Neural cell (in vitro differentiated cells): ENCODE data around the gene DHRS9. TPM values are rescaled to one million over a fixed set of nuclear protein-coding genes. Genes with fewer than 3 reads are reported as not detected.

Experiments used
- H2AFZ ChIP-seq: fragments of 200-600, 300-800 bp; sonication (generic), shearing (Covaris generic); 2 replicates; pipeline ENCODE4 v1.6.0; 2014; ENCODE audit warnings: low read depth, mild to moderate bottlenecking, antibody characterized with exemption, low read length, moderate library complexity
- H3F3A ChIP-seq: fragments of 200-600 bp; shearing (Covaris generic); 2 replicates; pipeline ENCODE4 v1.6.1; 2016; ENCODE audit warnings: mild to moderate bottlenecking, moderate library complexity, mixed read lengths, antibody characterized with exemption, low read length; ENCODE audit not compliant: insufficient read depth, poor library complexity, severe bottlenecking
- H3K27ac ChIP-seq: fragments of 200-600, 300-800 bp; sonication (generic), shearing (Covaris generic); 2 replicates; pipeline ENCODE4 v1.5.1; 2014; ENCODE audit warnings: mild to moderate bottlenecking, low read length, moderate library complexity
- H3K27me3 ChIP-seq: fragments of 300-800, 200-600 bp; sonication (generic), shearing (Covaris generic); 2 replicates; pipeline ENCODE4 v1.6.0; 2014; ENCODE audit warnings: mild to moderate bottlenecking, low read depth, low read length, moderate library complexity; ENCODE audit not compliant: insufficient read depth
- H3K36me3 ChIP-seq: fragments of 300-800, 200-600 bp; sonication (generic), shearing (Covaris generic); 2 replicates; pipeline ENCODE4 v1.5.1; 2014; ENCODE audit warnings: mild to moderate bottlenecking, antibody characterized with exemption, low read length, moderate library complexity; ENCODE audit not compliant: insufficient read depth
- H3K4me2 ChIP-seq: fragments of 300-800, 200-600 bp; sonication (generic), shearing (Covaris generic); 2 replicates; pipeline ENCODE4 v1.6.0; 2014; ENCODE audit warnings: mild to moderate bottlenecking, low read length
- H3K4me3 ChIP-seq: fragments of 300-800, 200-600 bp; sonication (generic), shearing (Covaris generic); 2 replicates; pipeline ENCODE4 v1.5.1; 2014; ENCODE audit warnings: mild to moderate bottlenecking, low read length, moderate library complexity
- H3K79me2 ChIP-seq: fragments of 200-600 bp; shearing (Covaris generic); replicated peaks from 2 replicates; pipeline ENCODE4 v1.6.0; 2014; ENCODE audit warnings: mild to moderate bottlenecking, low read length, moderate library complexity; ENCODE audit not compliant: insufficient read depth
- H3K9ac ChIP-seq: fragments of 300-800, 200-600 bp; sonication (generic), shearing (Covaris generic); 2 replicates; pipeline ENCODE4 v1.6.1; 2016; ENCODE audit warnings: mild to moderate bottlenecking, low read length, mixed read lengths
- H3K9me2 ChIP-seq: fragments of 200-600 bp; shearing (Covaris generic); 2 replicates; pipeline ENCODE4 v1.6.1; 2016; ENCODE audit warnings: mild to moderate bottlenecking, low read length, mixed read lengths; ENCODE audit not compliant: insufficient read depth
- H3K9me3 ChIP-seq: fragments of 200-600, 300-800 bp; sonication (generic), shearing (Covaris generic); 2 replicates; pipeline ENCODE4 v1.6.1; 2016; ENCODE audit warnings: mild to moderate bottlenecking, mixed run types, low read length, moderate library complexity, mixed read lengths
- H4K20me1 ChIP-seq: fragments of 200-600 bp; shearing (Covaris generic); 2 replicates; pipeline ENCODE4 v1.6.1; 2016; ENCODE audit warnings: mild to moderate bottlenecking, mixed run types; ENCODE audit not compliant: insufficient read depth
- EZH2 ChIP-seq: fragments of 200-600, 300-800 bp; shearing (Covaris generic), sonication (generic); IDR thresholded peaks from 2 replicates; pipeline ENCODE4 v1.6.1; 2014; ENCODE audit warnings: antibody characterized with exemption, low read length, borderline replicate concordance, mild to moderate bottlenecking; ENCODE audit not compliant: insufficient read depth, poor library complexity, severe bottlenecking
- MXI1 ChIP-seq: fragments of 450-650 bp; conservative IDR thresholded peaks from 2 replicates; pipeline ENCODE4 v1.6.1; 2014; ENCODE audit warnings: antibody characterized with exemption, mild to moderate bottlenecking; ENCODE audit not compliant: poor library complexity, severe bottlenecking
- SMC3 ChIP-seq: fragments of 450-650 bp; conservative IDR thresholded peaks from 2 replicates; pipeline ENCODE4 v1.6.1; 2014; ENCODE audit warnings: antibody characterized with exemption, mild to moderate bottlenecking, moderate library complexity; ENCODE audit not compliant: poor library complexity
- polyA plus RNA-seq: library from polyadenylated mRNA; depleted of rRNA; stranded (reverse); fragments of >200 nt; gene quantifications from 2 replicates; pipeline ENCODE4 v1.2.3, GENCODE V29; 2014
- TF ChIP-seq, protein P1 (sequence below): fragments of 450-650 bp; IDR thresholded peaks from 2 replicates; pipeline ENCODE4 v1.5.1; 2014; ENCODE audit warnings: antibody characterized with exemption, mild to moderate bottlenecking, moderate library complexity; ENCODE audit not compliant: poor library complexity, severe bottlenecking
- TF ChIP-seq, protein P2 (sequence below): IDR thresholded peaks from 2 replicates; pipeline ENCODE4 v1.6.1; 2012; ENCODE audit warnings: borderline replicate concordance

Gene DHRS9
- polyA plus RNA-seq, 1 donor from 2014 or later, result not detected

DNA sequence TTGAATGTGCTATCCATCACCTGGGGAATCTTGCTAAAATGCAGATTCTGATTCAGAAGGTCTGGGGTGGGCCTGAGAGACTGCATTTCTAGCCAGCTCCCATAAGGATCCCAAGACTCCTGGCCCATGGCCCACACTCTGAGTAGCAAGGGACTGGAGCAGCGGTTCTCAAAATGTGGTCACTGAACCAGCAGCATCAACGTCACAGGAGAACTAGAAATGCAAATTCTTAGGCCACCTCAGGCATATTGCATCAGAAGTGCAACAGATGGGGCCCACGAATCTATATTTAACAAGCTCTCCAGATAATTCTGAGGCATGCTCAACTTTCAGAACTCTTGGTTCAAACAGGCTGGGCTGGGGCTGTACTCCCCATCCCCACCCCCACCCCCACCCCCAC lies 74.6 kb downstream of the DHRS9 start:
- H3K9ac ChIP-seq, result no peak overlapping the region
- H3K9me3 ChIP-seq, result no peaks in the 10 kb centered on the region
- H3K27me3 ChIP-seq, result no peaks in the 10 kb centered on the region
- H3K27ac ChIP-seq, result no peak overlapping the region
- H3K36me3 ChIP-seq, result no peaks in the 10 kb centered on the region
- H3K9me2 ChIP-seq, result no peaks in the 10 kb centered on the region
- no peak overlapping the region for H3K4me3 ChIP-seq
- no peak overlapping the region for H2AFZ ChIP-seq
- no peak overlapping the region for H3K4me2 ChIP-seq
- TF ChIP-seq, protein P1, sequence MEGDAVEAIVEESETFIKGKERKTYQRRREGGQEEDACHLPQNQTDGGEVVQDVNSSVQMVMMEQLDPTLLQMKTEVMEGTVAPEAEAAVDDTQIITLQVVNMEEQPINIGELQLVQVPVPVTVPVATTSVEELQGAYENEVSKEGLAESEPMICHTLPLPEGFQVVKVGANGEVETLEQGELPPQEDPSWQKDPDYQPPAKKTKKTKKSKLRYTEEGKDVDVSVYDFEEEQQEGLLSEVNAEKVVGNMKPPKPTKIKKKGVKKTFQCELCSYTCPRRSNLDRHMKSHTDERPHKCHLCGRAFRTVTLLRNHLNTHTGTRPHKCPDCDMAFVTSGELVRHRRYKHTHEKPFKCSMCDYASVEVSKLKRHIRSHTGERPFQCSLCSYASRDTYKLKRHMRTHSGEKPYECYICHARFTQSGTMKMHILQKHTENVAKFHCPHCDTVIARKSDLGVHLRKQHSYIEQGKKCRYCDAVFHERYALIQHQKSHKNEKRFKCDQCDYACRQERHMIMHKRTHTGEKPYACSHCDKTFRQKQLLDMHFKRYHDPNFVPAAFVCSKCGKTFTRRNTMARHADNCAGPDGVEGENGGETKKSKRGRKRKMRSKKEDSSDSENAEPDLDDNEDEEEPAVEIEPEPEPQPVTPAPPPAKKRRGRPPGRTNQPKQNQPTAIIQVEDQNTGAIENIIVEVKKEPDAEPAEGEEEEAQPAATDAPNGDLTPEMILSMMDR, result no peak
- TF ChIP-seq MXI1 (no peak), EZH2 (no peak), SMC3 (no peak)
- TF ChIP-seq, protein P2, sequence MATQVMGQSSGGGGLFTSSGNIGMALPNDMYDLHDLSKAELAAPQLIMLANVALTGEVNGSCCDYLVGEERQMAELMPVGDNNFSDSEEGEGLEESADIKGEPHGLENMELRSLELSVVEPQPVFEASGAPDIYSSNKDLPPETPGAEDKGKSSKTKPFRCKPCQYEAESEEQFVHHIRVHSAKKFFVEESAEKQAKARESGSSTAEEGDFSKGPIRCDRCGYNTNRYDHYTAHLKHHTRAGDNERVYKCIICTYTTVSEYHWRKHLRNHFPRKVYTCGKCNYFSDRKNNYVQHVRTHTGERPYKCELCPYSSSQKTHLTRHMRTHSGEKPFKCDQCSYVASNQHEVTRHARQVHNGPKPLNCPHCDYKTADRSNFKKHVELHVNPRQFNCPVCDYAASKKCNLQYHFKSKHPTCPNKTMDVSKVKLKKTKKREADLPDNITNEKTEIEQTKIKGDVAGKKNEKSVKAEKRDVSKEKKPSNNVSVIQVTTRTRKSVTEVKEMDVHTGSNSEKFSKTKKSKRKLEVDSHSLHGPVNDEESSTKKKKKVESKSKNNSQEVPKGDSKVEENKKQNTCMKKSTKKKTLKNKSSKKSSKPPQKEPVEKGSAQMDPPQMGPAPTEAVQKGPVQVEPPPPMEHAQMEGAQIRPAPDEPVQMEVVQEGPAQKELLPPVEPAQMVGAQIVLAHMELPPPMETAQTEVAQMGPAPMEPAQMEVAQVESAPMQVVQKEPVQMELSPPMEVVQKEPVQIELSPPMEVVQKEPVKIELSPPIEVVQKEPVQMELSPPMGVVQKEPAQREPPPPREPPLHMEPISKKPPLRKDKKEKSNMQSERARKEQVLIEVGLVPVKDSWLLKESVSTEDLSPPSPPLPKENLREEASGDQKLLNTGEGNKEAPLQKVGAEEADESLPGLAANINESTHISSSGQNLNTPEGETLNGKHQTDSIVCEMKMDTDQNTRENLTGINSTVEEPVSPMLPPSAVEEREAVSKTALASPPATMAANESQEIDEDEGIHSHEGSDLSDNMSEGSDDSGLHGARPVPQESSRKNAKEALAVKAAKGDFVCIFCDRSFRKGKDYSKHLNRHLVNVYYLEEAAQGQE, result no peak
- H3K79me2 ChIP-seq, result no peaks in the 10 kb centered on the region
- no peaks in the 10 kb centered on the region for H4K20me1 ChIP-seq
- H3F3A ChIP-seq, result no peaks in the 10 kb centered on the region

Other genes with a start within 250 kb of the DHRS9 start
- gene SPC25, start 179.1 kb upstream of the DHRS9 start, polyA plus RNA-seq, result 1.8 and 2.7 TPM in 2 replicates
- not detected in 2 replicates for gene G6PC2, start 168.3 kb upstream of the DHRS9 start, polyA plus RNA-seq
- not detected in 2 replicates for gene ABCB11, start 38.2 kb upstream of the DHRS9 start, polyA plus RNA-seq